ENCODE measurements around the gene APLP2. TPM values are rescaled to one million over a fixed set of nuclear protein-coding genes. Genes with fewer than 3 reads are reported as not detected.
A peak's percentile ranks its signal among the peaks of the same experiment; 100 is the strongest.

APLP2 gene
- total and polyA plus RNA-seq, 4 donors, result 190 to 337 (median 233) TPM

- DNase-seq (ENCODE audit: low spot score), result no peak
- 19% methylated on average over 2 of the region's 2 CpGs for WGBS
These were observed 17.0 kb downstream of the APLP2 start for GRCh38 chr11:130086669-130087068.

DNA sequence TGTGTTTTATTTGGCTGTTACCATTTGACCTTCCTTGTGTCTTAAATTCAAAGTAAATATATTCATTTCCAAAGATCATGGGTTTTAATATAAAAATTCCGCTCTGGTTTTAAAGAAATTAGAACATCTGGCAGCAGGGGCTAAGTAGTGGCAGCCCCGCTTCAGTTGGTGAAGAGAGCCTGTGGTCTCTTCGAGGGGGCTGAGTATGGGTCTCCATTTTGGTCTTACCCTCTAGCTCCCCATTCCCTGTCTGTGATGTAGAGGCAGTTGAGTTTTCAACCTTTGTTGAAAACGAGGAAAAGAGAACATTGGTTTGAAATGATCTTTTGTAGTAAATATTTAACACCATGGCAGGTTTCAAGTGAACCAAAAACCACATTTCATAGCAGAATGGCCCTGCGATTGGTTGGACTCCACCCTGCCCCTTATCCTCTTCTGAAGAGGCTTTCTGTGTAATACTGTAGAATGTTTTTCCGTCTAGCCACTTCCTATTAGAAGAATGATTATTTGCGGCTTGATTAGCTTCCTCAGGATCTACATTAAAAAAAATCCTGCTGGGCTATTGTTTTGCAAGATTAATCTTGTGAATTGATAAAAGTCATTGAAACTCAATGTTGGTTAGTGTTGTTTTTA lies 17.7 kb downstream of the APLP2 start:
- H3K4me3 ChIP-seq (ENCODE audit: low read depth in 1 of 3, low read length in 3 of 3), result no peak overlapping the region
- TF ChIP-seq REST (IDR thresholded peaks at IDR 0.05) (no peak), NR2F2 (IDR thresholded peaks at IDR 0.05) (no peak), JUND (IDR thresholded peaks at IDR 0.05) (no peak), FOXA2 (IDR thresholded peaks at IDR 0.05) (no peak), MAX (IDR thresholded peaks at IDR 0.05) (no peak), FOXA1 (IDR thresholded peaks at IDR 0.05) (no peak), EGR1 (IDR thresholded peaks at IDR 0.05; ENCODE audit: low read depth in 2 of 2) (no peak), SP1 (IDR thresholded peaks at IDR 0.05) (peak; percentile 20), RXRA (IDR thresholded peaks at IDR 0.05) (no peak), HNF4G (IDR thresholded peaks at IDR 0.05) (no peak), RAD21 (IDR thresholded peaks at IDR 0.05) (peak in 1 of 2 donors; percentile 10), YY1 (IDR thresholded peaks at IDR 0.05) (peak; percentile 12), ZBTB33 (IDR thresholded peaks at IDR 0.05) (no peak), HNF4A (conservative IDR thresholded peaks at IDR 0.05) (peak in 1 of 2 donors; percentile 7), TAF1 (conservative IDR thresholded peaks at IDR 0.05) (no peak), CTCF (IDR thresholded peaks at IDR 0.05; ENCODE audit: low read depth, low read length, missing input control) (no peak), GABPA (IDR thresholded peaks at IDR 0.05 in 1 of 2, conservative IDR thresholded peaks at IDR 0.05 in 1 of 2) (no peak)
- TF ChIP-seq, protein P1, sequence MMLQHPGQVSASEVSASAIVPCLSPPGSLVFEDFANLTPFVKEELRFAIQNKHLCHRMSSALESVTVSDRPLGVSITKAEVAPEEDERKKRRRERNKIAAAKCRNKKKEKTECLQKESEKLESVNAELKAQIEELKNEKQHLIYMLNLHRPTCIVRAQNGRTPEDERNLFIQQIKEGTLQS (IDR thresholded peaks at IDR 0.05), result no peak
- H3K27ac ChIP-seq (ENCODE audit: low read depth in 1 of 2, low read length in 2 of 2), result no peak overlapping the region
- peaks cover 3 to 21% (median 16%) of the 10 kb centered on the region in 4 donors for H3K4me1 ChIP-seq (ENCODE audit: control insufficient read depth in 4 of 4, insufficient read depth in 4 of 4, low read length in 3 of 4)
- H3K9me3 ChIP-seq (ENCODE audit: control insufficient read depth in 4 of 4, low read length in 3 of 4), result no peaks in the 10 kb centered on the region
- 54% methylated on average over 7 of the region's 7 CpGs for WGBS
- no peaks in the 10 kb centered on the region for H3K27me3 ChIP-seq (ENCODE audit: control insufficient read depth in 4 of 4, insufficient read depth in 4 of 4, low read length in 3 of 4)
- H3K36me3 ChIP-seq (ENCODE audit: control insufficient read depth in 4 of 4, insufficient read depth in 3 of 4, low read depth in 1 of 4, low read length in 3 of 4), result no peaks in the 10 kb centered on the region
- DNase-seq (ENCODE audit: low spot score), result no peak
- no peak overlapping the region for H3K9ac ChIP-seq (ENCODE audit: low read depth in 1 of 2, low read length in 2 of 2)

More at GRCh38 chr11:130086669-130087068, 17.0 kb downstream of the APLP2 start:
- no peak overlapping the region for H3K9ac ChIP-seq (ENCODE audit: low read depth in 1 of 2, low read length in 2 of 2)
- TF ChIP-seq SP1 (IDR thresholded peaks at IDR 0.05), result no peak
- TF ChIP-seq TAF1 (conservative IDR thresholded peaks at IDR 0.05), result no peak
- no peak for TF ChIP-seq EGR1 (IDR thresholded peaks at IDR 0.05; ENCODE audit: low read depth in 2 of 2)
- TF ChIP-seq RXRA (IDR thresholded peaks at IDR 0.05), result no peak
- no peak for TF ChIP-seq NR2F2 (IDR thresholded peaks at IDR 0.05)
- TF ChIP-seq, protein P1 (IDR thresholded peaks at IDR 0.05), result no peak
- TF ChIP-seq HNF4G (IDR thresholded peaks at IDR 0.05), result no peak
- no peak for TF ChIP-seq YY1 (IDR thresholded peaks at IDR 0.05)
- TF ChIP-seq JUND (IDR thresholded peaks at IDR 0.05), result no peak
- H3K4me1 ChIP-seq (ENCODE audit: control insufficient read depth in 4 of 4, insufficient read depth in 4 of 4, low read length in 3 of 4), result peaks cover 3 to 21% (median 16%) of the 10 kb centered on the region in 4 donors
- no peaks in the 10 kb centered on the region for H3K36me3 ChIP-seq (ENCODE audit: control insufficient read depth in 4 of 4, insufficient read depth in 3 of 4, low read depth in 1 of 4, low read length in 3 of 4)
- H3K27me3 ChIP-seq (ENCODE audit: control insufficient read depth in 4 of 4, insufficient read depth in 4 of 4, low read length in 3 of 4), result no peaks in the 10 kb centered on the region
- no peak overlapping the region for H3K27ac ChIP-seq (ENCODE audit: low read depth in 1 of 2, low read length in 2 of 2)
- H3K4me3 ChIP-seq (ENCODE audit: low read depth in 1 of 3, low read length in 3 of 3), result no peak overlapping the region
- H3K9me3 ChIP-seq (ENCODE audit: control insufficient read depth in 4 of 4, low read length in 3 of 4), result no peaks in the 10 kb centered on the region
